GM12874 (cell line): ENCODE measurements around the gene ZNF709.

ENCODE experiments used
- TF ChIP-seq, protein P1 (sequence below): IDR thresholded peaks from 2 replicates; pipeline ENCODE4 v1.5.1; 2011; ENCODE audit warnings: low read depth, mild to moderate bottlenecking, control low read depth, low read length, moderate library complexity; ENCODE audit not compliant: insufficient read depth

ZNF709 gene

GRCh38 chr19:12484371-12485051, at the start of gene ZNF709:
ZNF709 (minus strand) TSS chr19:12484816; CDS start chr19:12484657, 159 bp downstream.
- TF ChIP-seq, protein P1, sequence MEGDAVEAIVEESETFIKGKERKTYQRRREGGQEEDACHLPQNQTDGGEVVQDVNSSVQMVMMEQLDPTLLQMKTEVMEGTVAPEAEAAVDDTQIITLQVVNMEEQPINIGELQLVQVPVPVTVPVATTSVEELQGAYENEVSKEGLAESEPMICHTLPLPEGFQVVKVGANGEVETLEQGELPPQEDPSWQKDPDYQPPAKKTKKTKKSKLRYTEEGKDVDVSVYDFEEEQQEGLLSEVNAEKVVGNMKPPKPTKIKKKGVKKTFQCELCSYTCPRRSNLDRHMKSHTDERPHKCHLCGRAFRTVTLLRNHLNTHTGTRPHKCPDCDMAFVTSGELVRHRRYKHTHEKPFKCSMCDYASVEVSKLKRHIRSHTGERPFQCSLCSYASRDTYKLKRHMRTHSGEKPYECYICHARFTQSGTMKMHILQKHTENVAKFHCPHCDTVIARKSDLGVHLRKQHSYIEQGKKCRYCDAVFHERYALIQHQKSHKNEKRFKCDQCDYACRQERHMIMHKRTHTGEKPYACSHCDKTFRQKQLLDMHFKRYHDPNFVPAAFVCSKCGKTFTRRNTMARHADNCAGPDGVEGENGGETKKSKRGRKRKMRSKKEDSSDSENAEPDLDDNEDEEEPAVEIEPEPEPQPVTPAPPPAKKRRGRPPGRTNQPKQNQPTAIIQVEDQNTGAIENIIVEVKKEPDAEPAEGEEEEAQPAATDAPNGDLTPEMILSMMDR = no peak

GRCh38 chr19:12527034-12527836, 42.6 kb upstream of the ZNF709 start:
- TF ChIP-seq, protein P1 = no peak

DNA sequence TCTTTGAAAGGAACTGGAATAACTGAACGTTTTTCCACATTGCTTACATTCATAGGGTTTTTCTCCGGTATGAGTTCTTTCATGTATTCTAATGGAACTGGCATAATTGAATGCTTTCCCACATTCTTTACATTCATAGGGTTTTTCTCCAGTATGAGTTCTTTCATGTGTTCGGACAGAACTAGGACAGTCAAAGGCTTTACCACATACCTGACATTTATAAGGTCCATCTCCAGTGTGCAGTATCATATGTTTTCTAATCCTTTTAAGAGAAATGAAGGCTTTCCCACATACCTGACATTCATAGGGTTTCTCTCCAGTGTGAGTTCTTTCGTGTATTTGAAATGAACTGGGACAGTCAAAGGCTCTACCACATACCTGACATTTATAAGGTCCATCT, 41.9 kb upstream of the ZNF709 start:
- TF ChIP-seq, protein P1 = no peak

DNA sequence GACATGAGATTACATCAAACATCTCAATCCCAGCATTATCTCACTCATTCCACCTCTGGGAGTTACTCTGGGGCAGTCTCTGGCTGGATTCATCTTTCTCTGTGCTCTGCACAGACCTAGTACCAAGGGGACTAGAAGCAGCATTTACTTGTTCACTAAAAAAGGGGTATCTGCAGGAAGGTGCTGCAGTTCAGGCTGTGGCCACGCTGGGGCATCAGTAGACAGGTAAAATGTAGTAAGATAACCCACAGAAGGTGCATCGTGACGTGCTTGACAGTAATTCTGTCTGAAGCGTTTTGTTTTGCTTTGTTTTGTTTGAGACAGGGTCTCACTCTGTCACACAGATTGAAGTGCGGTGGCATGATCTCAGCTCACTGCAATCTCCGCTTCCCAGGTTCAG, 37.4 kb upstream of the ZNF709 start:
- TF ChIP-seq, protein P1 = 0 out of 2 replicates have a peak, but pooled peaks have one; percentile 13

DNA sequence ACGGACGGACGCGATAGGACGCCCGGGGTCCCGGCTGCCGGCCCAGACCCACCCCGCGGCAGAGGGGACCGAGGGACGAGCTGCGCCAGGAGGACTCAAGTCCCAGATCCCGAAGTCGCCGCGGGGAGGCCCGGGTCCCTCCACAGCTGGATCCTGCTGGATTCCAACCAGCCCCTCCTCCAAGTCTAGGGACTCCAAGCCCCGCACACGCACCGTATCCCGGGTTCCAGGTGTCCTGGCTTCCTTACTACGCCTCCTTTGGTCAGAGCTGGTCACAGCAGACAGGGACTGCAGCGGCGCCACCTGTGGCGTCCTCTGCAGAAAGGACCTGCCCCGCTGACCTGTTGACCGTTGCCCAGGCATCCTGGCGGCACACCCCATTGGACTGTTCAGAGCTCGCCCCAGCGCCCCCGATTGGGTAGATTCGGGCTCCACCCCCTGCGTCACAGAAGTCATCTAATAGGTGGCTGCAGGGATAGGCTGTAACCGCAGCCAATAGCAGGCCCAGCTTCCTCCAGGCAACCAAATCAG, 29.0 kb upstream of the ZNF709 start:
- TF ChIP-seq, protein P1 = no peak

DNA sequence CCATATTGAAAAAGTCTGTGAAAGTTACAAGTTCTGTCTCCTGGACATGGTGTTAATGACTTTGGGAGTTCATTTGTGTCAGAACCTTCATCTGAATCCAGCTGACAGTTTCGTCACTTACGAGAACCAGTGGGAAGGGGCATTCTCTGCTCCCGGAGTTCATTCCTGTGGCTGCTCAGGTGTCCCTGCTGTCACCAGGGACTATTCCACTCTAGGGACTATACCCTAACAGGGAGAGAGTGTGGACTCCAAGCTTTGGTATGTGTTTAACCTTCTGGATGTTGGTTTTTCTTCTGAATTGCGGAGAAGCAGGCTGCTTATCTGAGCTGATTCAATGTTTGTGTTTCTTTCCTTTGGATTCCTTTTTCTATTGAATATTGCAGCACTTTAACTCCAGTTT, 12.4 kb upstream of the ZNF709 start:
- TF ChIP-seq, protein P1 = no peak

GRCh38 chr19:12496480-12496879, 11.9 kb upstream of the ZNF709 start:
- TF ChIP-seq, protein P1 = no peak
